ENCODE measurements around the gene DNMBP.

- TF ChIP-seq, protein P1, sequence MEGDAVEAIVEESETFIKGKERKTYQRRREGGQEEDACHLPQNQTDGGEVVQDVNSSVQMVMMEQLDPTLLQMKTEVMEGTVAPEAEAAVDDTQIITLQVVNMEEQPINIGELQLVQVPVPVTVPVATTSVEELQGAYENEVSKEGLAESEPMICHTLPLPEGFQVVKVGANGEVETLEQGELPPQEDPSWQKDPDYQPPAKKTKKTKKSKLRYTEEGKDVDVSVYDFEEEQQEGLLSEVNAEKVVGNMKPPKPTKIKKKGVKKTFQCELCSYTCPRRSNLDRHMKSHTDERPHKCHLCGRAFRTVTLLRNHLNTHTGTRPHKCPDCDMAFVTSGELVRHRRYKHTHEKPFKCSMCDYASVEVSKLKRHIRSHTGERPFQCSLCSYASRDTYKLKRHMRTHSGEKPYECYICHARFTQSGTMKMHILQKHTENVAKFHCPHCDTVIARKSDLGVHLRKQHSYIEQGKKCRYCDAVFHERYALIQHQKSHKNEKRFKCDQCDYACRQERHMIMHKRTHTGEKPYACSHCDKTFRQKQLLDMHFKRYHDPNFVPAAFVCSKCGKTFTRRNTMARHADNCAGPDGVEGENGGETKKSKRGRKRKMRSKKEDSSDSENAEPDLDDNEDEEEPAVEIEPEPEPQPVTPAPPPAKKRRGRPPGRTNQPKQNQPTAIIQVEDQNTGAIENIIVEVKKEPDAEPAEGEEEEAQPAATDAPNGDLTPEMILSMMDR (conservative IDR thresholded peaks at IDR 0.05), result no peak
- TF ChIP-seq ZFX (IDR thresholded peaks at IDR 0.05), result no peak
These were observed 10.2 kb downstream of the DNMBP start for GRCh38 chr10:99999319-100000108.
